Cardiac muscle cell (in vitro differentiated cells and primary cell): ENCODE results near the gene TMC5. TPM values are rescaled to one million over a fixed set of nuclear protein-coding genes. Genes with fewer than 3 reads are reported as not detected.

Experiments used
- DNase-seq, 2 donors: peaks; one replicate each; pipeline versions ENCODE4 v3.0.0 to v3.0.0-alpha.2; 2010 to 2017; ENCODE audit warnings: low read depth in 1 of 2, low spot score in 1 of 2
- H3K27ac ChIP-seq: fragments of 200-600 bp; sonication (generic); 2 replicates; pipeline ENCODE4 v1.5.1; 2016
- H3K27me3 ChIP-seq: fragments of 200-600 bp; sonication (generic); 2 replicates; pipeline ENCODE4 v1.6.0; 2016; ENCODE audit warnings: control low read depth
- H3K36me3 ChIP-seq: fragments of 200-600 bp; sonication (generic); 2 replicates; pipeline ENCODE4 v1.5.1; 2016; ENCODE audit warnings: control low read depth
- H3K4me1 ChIP-seq: fragments of 200-600 bp; sonication (generic); 2 replicates; pipeline ENCODE4 v1.8.1; 2017; ENCODE audit warnings: low read depth, mild to moderate bottlenecking, mixed run types
- H3K4me3 ChIP-seq: fragments of 200-600 bp; sonication (generic); 2 replicates; pipeline ENCODE4 v1.5.1; 2016; ENCODE audit warnings: mild to moderate bottlenecking
- H3K9me3 ChIP-seq: fragments of 200-600 bp; sonication (generic); 2 replicates; pipeline ENCODE4 v1.5.1; 2017; ENCODE audit warnings: low read depth, mild to moderate bottlenecking, control low read depth
- polyA plus RNA-seq: library from polyadenylated mRNA; unstranded; fragments of >200 nt; fragmentation: Nextera tagmentation; extraction: Ambion mirVana; gene quantifications from 2 replicates; pipeline ENCODE4 v1.2.1, GENCODE V29; 2016
- total RNA-seq: library from RNA; depleted of rRNA; stranded (reverse); fragments of >200 nt; gene quantifications from 2 replicates; pipeline ENCODE4 v1.2.3, GENCODE V29; 2016
- TF ChIP-seq, protein P1 (sequence below): IDR thresholded peaks from 2 replicates; pipeline ENCODE4 v1.5.1; 2012; ENCODE audit warnings: low read depth, mild to moderate bottlenecking, low read length

The TMC5 gene
- total and polyA plus RNA-seq, 2 experiments from 2014 or later: 0.21 TPM; not detected in 1

DNA sequence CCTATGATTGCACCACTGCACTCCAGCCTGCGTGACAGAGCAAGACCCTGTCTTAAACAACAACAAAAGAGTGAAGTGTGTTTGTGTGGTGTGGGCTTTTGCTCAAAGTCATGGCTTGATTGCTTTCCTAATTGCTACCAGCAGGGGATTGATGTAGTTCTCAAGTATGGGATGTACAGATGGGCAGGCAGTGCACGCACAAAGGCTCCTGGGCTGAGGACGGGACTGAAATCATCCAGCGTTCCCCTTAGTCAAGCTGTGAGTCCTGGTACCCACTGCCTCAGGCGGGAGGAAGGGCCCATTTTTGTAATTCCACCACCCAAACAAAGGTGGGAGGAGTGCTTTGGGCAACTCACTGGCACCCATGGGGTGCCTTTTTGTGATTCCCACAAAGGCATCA is 56.9 kb downstream of the TMC5 start:
- Histone ChIP-seq H3K4me1 (no peaks in the 10 kb centered on the region), H3K27me3 (no peaks in the 10 kb centered on the region), H3K27ac (no peak overlapping the region), H3K9me3 (no peaks in the 10 kb centered on the region), H3K36me3 (no peaks in the 10 kb centered on the region), H3K4me3 (no peak overlapping the region)
- TF ChIP-seq, protein P1, sequence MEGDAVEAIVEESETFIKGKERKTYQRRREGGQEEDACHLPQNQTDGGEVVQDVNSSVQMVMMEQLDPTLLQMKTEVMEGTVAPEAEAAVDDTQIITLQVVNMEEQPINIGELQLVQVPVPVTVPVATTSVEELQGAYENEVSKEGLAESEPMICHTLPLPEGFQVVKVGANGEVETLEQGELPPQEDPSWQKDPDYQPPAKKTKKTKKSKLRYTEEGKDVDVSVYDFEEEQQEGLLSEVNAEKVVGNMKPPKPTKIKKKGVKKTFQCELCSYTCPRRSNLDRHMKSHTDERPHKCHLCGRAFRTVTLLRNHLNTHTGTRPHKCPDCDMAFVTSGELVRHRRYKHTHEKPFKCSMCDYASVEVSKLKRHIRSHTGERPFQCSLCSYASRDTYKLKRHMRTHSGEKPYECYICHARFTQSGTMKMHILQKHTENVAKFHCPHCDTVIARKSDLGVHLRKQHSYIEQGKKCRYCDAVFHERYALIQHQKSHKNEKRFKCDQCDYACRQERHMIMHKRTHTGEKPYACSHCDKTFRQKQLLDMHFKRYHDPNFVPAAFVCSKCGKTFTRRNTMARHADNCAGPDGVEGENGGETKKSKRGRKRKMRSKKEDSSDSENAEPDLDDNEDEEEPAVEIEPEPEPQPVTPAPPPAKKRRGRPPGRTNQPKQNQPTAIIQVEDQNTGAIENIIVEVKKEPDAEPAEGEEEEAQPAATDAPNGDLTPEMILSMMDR: no peak
- DNase-seq: no peak

DNA sequence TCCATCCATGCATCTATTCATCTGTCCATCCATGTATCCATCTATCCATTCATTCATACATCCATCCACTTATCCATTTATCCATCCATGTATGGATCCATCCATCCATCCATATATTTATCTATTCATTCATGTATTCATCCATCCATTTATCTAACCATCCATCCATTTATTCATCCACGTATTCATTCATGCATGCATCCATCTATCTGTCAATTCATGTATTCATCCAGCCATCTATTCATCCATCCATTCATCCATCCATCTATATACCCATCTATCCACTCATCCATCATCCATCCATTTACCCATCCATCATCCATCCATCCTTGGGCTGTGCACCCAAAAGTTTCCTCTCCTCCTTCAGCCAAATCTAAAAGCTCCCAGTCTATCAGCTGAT is 60.8 kb downstream of the TMC5 start:
- TF ChIP-seq, protein P1: no peak
- Histone ChIP-seq H3K27ac (no peak overlapping the region), H3K27me3 (no peaks in the 10 kb centered on the region), H3K4me1 (no peaks in the 10 kb centered on the region), H3K4me3 (no peak overlapping the region), H3K9me3 (no peaks in the 10 kb centered on the region), H3K36me3 (no peaks in the 10 kb centered on the region)
- DNase-seq: no peak

DNA sequence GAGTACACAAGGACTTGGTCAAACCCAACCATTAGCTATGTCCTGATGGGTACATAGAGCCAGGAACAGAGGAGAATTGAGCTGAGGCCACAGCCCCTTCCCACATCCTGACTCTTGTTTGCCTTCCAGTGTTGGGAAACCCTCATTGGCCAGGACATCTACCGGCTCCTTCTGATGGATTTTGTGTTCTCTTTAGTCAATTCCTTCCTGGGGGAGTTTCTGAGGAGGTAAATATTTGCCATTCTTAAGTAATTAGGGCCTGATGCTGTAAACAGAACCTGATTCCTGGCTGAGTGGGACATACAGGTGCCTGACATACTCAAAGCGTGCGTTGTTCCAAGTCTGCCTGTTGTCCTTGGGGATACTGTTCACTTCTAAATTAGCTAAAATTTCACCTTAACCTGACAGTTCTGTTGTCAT is 61.6 kb downstream of the TMC5 start:
- no peaks in the 10 kb centered on the region for H3K27me3 ChIP-seq
- no peaks in the 10 kb centered on the region for H3K4me1 ChIP-seq
- TF ChIP-seq, protein P1: no peak
- no peaks in the 10 kb centered on the region for H3K36me3 ChIP-seq
- no peak overlapping the region for H3K27ac ChIP-seq
- no peak overlapping the region for H3K4me3 ChIP-seq
- DNase-seq: no peak
- H3K9me3 ChIP-seq: no peaks in the 10 kb centered on the region

DNA sequence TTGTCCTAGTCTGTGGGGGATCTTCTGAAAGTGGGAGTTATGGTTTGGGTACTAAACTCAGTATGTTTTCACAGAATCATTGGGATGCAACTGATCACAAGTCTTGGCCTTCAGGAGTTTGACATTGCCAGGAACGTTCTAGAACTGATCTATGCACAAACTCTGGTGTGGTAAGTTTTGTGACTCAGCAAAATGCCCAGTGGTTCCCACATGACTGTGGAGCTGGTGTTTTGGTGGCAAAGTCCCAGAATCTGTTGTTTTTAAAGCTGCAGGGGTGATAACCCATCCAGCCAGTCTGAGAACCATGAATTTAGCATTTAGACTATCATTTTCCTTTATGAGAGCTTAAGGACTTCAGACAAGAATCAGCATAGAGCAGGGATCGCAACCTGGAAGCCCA is 63.6 kb downstream of the TMC5 start:
- Histone ChIP-seq H3K9me3 (no peaks in the 10 kb centered on the region), H3K36me3 (no peaks in the 10 kb centered on the region), H3K4me1 (no peaks in the 10 kb centered on the region), H3K4me3 (no peak overlapping the region), H3K27ac (no peak overlapping the region), H3K27me3 (no peaks in the 10 kb centered on the region)
- peak in 1 of 2 donors; percentile 15 for DNase-seq
- TF ChIP-seq, protein P1: no peak

DNA sequence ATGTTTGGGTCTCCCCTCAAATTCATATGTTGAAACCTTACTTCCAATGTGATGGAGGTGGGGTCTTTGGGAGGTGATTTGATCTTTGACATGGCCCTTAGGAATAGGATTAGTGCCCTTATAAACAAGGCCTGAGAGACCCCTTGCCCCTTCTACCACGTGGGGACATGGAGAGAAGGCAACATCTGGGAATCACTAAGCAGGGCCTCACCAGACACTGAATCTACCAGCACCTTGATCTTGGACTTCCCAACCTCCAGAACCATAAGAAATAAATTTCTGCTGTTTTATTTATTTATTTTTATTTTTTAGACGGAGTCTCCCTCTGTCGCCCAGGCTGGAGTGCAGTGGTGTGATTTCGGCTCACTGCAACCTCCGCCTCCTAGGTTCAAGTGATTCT is 64.1 kb downstream of the TMC5 start:
- Histone ChIP-seq H3K27me3 (no peaks in the 10 kb centered on the region), H3K36me3 (no peaks in the 10 kb centered on the region), H3K4me3 (no peak overlapping the region), H3K27ac (no peak overlapping the region), H3K9me3 (no peaks in the 10 kb centered on the region), H3K4me1 (no peaks in the 10 kb centered on the region)
- TF ChIP-seq, protein P1: no peak
- no peak for DNase-seq

DNA sequence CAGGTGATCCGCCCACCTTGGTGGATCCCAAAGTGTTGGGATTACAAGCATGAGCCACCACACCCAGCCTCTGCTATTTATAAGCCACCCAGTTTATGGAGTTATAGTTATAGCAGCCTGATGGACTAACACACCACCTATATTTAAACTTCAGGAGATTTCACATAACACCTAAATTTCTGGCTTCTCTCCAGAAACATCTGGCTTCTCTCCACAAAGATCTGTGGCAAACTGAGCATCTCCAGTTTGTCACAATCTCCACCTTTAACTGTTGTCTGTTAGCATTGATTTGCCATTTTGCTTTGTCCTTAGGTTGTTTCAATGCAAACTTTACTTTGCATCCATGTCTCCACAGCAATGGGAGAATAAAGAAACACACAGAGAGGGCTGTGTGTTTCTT is 64.6 kb downstream of the TMC5 start:
- H3K36me3 ChIP-seq: no peaks in the 10 kb centered on the region
- H3K4me1 ChIP-seq: no peaks in the 10 kb centered on the region
- H3K27ac ChIP-seq: no peak overlapping the region
- no peak for DNase-seq
- H3K9me3 ChIP-seq: no peaks in the 10 kb centered on the region
- no peak overlapping the region for H3K4me3 ChIP-seq
- no peaks in the 10 kb centered on the region for H3K27me3 ChIP-seq
- TF ChIP-seq, protein P1: no peak
